NCI-H146 (cell line): ENCODE measurements around the gene NCKAP5.
"Not testable (repeated sequence)": the region's sequence is repeated elsewhere in the genome, so short reads cannot be mapped to it uniquely, and the experiment has no call there.

Source experiments
- DNase-seq: peaks from one replicate; lab custom pipeline; 2025; lab: John Stamatoyannopoulos, UW

Gene NCKAP5

DNA sequence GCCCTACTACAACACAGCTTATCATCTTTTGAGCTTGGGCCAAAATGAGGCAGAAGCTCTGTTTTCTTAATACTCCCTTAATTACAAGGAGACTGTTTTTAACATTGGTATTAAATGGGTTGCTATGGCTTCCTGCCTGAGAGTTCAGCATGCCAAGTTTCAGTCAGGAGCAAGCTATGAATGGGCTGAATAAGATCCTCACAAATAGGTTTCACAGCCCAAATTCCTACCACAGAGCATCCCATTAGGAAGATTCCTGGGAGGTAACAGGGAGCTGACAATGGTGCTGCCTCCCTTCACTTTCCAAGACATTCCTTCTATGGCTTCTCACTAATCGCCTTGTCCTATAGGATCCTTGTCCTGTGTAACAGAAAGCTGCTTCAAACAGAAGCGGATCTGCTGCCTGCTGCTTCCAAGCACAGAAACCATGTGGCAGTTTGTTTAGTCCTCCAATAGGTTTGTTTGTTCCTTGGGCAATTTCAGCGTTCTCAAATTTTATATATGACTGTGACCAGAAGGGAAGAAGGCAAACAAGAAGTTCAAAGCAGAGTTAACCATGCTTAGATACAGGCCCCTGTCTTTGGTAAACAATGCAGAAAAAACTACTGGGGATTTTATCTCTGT, 70.9 kb downstream of the NCKAP5 start:
- DNase-seq = no peak

DNA sequence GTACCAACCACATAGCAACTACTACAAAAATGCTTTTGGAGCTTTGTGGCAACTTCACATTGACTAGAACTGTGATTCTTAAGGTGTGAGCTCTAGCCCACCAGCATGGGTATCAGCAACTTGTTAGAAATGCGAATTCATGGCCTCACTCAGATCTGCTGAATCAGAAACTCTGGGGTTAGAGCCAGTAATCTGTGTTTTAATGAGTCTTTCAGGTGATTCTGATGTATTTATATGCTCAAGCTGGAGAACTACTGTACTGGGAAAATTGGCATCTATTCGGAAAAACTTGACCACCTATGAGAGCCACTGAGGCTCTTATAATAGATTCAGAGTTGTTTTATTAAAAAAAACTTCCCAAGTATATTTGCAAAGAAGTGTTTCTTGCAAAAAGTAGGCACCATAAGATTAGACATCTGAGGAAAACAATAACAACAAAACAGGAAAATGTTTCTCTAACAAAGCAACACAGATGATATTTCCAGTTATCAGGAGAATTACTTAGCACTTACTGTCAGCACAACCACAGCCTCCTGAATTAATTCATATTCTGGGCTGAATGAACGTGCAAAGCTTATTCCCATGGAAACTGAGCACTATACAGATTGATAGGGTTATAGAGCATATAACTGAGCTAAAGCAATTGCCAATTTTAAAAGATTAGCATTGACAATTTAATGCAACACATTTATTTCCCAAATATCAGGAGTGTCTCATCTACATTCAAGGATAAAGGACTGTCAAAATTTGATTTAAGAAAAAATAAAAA, 71.6 kb downstream of the NCKAP5 start:
- no peak for DNase-seq

- DNase-seq = no peak
Measured at GRCh38 chr2:133495226-133495625, 73.0 kb downstream of the NCKAP5 start.

GRCh38 chr2:133492719-133493380, 75.4 kb downstream of the NCKAP5 start:
- DNase-seq = no peak

GRCh38 chr2:133490411-133490980, 77.8 kb downstream of the NCKAP5 start:
- no peak for DNase-seq

DNA sequence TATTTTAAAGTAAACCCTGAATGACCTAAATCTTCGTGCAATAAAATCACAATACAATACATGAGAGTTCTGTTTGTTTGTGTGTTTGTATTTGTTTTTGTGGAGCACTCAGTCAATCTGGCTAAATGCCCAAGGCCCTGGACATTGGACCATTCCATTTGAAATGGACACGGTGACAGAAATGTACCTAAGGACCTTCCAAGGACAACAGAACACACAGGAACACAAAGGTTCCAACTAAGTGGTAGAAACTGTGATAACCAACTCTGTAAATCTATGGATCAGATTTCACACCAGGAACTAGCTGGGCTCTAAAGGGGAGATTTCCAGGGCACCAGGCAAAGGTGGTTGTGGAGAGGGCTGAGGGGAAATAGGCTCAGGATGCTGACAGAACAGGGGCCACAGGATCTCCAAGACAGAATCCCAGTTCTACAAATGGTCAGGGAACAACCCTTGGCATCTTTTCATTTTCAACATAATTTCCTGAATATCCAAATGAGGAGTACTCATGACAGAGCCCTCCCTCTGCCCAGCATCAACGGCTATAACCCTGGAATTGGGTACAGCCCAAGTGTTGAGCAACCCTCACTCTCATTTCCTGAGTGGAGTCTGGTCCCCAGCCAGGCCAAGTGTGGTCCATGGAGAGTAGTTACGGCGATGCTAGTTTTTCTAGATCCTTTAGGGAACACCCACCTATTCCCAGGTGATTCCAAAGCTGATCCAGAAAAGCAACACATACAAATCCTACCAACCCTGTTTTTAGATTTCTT, 78.4 kb downstream of the NCKAP5 start:
- no peak for DNase-seq

DNA sequence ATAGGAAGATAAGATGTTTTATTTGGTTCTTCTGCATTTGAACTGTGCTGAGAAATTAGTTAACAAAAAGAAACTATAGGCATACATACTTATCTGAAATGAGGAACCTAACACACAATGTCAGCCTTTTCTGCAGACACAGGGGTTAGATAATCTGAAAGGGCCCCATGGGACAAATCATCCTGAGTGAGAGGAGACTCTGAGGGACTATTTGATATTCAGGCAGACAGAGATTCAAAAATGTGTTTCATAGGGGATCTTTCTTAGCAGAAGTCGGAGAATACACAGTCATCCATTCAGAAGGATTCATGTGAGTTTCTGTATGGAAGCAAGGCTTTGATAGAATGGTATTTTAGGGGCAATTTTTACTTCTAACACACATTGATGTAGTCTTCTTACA, 79.1 kb downstream of the NCKAP5 start:
- no peak for DNase-seq

DNA sequence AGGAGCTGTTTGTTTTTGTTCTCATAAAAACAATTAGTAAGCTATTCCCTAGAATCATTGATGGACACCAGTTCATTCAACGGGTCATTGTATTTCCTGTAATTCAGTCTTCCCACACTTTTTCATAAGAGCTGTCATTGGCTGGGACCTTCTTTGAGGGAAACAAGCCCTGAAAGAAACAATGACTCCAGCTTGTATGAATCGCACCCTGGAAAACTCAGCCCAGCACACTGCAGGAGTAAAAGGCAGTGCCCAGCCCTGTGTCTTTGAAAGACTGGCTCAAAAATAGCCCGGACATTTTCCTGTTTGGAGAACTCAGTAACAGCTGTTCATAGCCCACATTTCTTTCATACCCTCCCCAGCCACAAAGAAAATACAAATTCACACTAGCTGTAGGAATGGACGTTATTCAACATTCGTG, 81.5 kb downstream of the NCKAP5 start:
- DNase-seq = no peak

DNA sequence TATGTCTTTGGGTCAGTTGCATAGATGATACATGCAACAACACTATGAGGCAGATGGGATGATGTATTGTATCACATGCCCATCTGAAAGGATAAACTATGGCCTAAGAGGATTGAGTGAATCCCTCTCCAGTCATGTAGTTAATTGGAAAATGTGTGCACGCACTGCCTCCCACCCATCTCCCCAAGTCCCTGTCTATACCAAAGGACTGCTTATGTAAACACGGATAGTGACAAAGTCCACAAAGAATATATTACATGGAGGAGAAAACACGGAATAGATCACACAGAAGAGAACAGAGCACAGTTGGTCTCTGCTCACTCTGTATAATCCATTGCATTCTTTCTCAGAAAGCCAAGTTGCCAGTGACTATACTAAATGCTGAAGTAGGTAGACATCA, 82.4 kb downstream of the NCKAP5 start:
- DNase-seq = no peak

- no peak for DNase-seq
Measured at GRCh38 chr2:133484784-133485183, 83.5 kb downstream of the NCKAP5 start.

GRCh38 chr2:133484106-133484505, 84.2 kb downstream of the NCKAP5 start:
- no peak for DNase-seq

- DNase-seq = no peak
Measured at GRCh38 chr2:133483181-133483580, 85.1 kb downstream of the NCKAP5 start.

DNA sequence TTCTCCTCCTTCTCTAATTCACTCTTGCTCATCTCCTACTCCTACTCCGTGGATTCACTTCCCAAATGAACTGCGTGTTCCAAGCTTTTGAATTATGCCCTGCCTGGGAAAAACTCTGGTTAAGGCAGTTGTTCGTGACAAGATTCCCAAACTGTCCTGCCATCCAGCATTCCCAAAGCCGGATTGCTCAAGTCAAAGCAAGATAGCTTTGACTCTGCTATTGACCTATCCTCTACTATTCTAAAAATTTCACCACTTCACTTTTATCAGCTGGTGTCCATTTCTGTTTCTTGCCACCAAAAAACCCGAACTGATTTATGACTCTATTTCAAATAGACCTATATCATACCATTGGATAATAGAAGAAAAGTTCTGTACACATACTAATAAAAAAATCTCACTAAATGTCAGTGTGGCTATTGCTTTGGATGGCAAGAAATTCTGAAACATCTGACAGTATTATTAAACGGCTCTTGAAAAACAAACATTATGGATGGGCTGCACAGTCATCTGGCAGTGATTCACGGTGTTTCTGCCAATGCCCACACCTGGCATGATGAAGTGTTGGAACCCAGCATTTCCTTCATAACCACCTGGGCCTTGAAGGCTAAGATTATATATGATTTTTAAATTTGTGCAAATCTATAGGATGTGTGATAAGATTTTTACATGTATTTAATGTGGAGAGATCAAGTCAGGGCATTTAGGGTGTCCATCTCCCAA, 87.4 kb downstream of the NCKAP5 start:
- DNase-seq = no peak

- no peak for DNase-seq
Measured at GRCh38 chr2:133477616-133477990, 90.7 kb downstream of the NCKAP5 start.

DNA sequence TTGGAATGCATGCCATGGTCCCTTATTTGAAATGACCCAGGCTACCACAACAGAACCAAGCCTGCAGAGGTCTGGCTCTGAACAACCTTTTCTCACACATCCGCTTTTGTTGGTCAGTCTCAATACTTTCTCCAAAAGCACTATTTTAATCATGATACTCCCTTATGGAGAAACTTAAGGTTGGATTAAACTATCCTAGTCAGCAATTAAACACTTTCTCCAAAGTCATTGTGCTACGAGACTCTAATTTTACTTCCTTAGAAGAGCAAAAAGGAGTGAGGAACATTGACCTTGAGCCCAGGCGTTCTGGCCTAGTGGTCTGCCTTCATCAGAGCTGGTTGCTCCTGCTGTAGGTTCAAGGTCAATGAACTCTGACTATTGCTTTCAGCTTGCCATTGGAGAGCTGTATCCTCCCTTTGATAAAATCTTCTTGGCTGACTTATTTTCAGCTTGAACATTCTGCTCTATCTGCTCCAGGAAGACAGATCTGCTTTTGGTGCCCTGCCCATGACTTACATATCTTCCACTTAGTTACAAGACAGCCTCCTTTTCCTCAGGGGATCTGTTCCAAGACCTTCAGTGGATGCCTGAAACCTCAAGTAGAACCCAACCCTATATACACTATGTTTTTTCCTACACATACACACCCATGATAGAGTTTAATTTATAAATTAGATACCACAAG, 91.2 kb downstream of the NCKAP5 start:
- no peak for DNase-seq

DNA sequence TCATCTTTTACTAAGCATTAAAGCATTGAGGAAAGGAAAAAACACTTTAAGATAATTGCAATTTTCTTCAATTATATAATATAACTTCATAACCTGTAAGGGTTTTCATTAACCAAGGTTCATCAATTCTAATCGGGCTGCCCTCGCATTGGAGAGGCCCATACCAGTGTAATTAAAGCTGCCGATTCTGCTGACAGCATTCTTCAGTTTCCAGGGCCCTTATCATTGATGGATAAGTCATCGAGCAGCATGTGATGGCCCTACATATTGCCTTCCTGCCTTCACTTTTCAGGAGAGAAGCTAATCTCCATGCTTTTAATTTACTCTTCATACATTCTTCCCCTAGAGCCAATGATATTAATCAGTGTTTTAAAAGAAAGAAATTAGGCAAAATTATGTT, 92.0 kb downstream of the NCKAP5 start:
- DNase-seq = no peak

DNA sequence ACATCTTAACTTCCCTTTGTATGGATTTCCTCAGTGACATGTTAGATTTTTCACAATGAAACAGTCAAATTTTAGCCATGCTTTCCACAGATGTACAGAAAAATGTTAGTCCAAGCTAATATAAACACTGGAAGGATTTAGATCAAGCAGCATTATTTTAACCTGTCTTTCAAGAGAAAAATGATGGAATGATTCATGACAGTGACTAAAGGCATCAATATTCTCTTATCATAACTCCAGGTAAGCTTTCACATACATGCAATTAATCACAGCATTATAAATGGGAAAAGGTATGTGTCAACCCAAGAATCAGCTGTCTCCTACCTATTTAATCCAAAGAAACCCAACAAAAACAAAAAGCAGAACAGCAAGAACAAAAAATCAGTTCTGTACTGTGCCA, 92.7 kb downstream of the NCKAP5 start:
- DNase-seq = no peak

- not testable (repeated sequence) for DNase-seq
Measured at GRCh38 chr2:133470446-133470845, 97.8 kb downstream of the NCKAP5 start.

DNA sequence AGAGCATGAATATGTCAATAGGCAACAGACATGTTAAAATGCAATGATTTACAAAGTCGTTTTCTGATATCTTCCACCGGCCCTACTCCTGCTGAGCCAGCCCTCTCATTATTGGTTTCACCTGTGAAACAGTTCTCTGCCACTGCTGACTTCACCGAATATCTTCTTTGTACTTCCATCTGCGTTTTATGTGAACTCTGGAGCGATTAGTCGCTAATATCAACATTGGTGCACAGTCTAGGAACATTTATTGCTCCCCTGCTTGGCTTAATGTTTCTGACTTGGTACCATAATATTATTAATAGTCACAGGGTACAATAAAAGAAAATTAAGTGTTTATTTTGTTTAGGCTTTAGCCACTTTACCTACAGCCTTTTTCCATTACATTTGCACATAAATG, 105.5 kb downstream of the NCKAP5 start:
- DNase-seq = no peak

DNA sequence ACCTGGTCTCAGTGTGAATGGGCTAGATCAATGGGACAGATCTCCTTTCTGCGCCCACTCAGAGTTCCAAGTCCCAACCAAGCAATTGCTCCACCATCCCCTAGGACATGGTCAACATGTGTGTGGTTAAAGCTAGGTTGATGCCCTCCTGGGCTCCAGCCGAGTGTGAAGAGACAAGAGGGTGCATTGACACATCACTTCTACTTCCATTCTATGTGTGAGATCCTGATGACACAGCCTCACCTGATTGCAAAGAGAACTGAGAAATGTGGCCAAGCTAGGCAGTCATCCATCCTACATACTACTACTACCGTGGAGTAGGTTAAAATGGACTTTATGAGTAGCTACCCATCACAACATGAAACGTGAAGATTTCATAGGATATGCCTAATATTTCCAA, 106.8 kb downstream of the NCKAP5 start:
- DNase-seq = no peak

GRCh38 chr2:133459590-133459989, 108.7 kb downstream of the NCKAP5 start:
- DNase-seq = no peak
